Osteocyte (in vitro differentiated cells): ENCODE data around the gene GGA2. TPM values are rescaled to one million over a fixed set of nuclear protein-coding genes. Genes with fewer than 3 reads are reported as not detected.

Experiments used
- DNase-seq: peaks from one replicate; pipeline ENCODE4 v3.0.0; 2021; ENCODE audit warnings: mixed read lengths; ENCODE audit not compliant: unreplicated experiment; ENCODE audit errors: extremely low spot score
- H3K27ac Mint-ChIP-seq: one replicate; pipeline ENCODE4 v1.8.0; 2021; ENCODE audit warnings: mild to moderate bottlenecking, mixed read lengths; ENCODE audit not compliant: unreplicated experiment
- H3K27me3 Mint-ChIP-seq: one replicate; pipeline ENCODE4 v1.8.0; 2021; ENCODE audit warnings: mixed read lengths; ENCODE audit not compliant: unreplicated experiment
- H3K36me3 Mint-ChIP-seq: one replicate; pipeline ENCODE4 v1.8.0; 2021; ENCODE audit warnings: mixed read lengths; ENCODE audit not compliant: unreplicated experiment
- H3K4me1 Mint-ChIP-seq: one replicate; pipeline ENCODE4 v1.8.0; 2021; ENCODE audit warnings: mixed read lengths; ENCODE audit not compliant: unreplicated experiment
- H3K4me3 Mint-ChIP-seq: one replicate; pipeline ENCODE4 v1.8.0; 2021; ENCODE audit warnings: mild to moderate bottlenecking, moderate library complexity, mixed read lengths; ENCODE audit not compliant: unreplicated experiment
- H3K9me3 Mint-ChIP-seq: one replicate; pipeline ENCODE4 v1.8.0; 2021; ENCODE audit warnings: mixed read lengths; ENCODE audit not compliant: unreplicated experiment
- CTCF ChIP-seq: fragments of 200-600 bp; sonication (generic); IDR thresholded peaks from 2 replicates; pipeline ENCODE4 v1.5.0; 2021; ENCODE audit warnings: antibody characterized with exemption, mild to moderate bottlenecking, moderate library complexity
- total RNA-seq: library from RNA; stranded (reverse); gene quantifications from 2 replicates; pipeline ENCODE4 v1.2.1, GENCODE V29; 2021

The GGA2 gene
- total RNA-seq, 1 donor from 2014 or later: 59.7 TPM

- peaks cover 19% of the 10 kb centered on the region for H3K36me3 Mint-ChIP-seq
- H3K27ac Mint-ChIP-seq: no peak overlapping the region
- DNase-seq: no peak
- H3K4me1 Mint-ChIP-seq: peaks cover 2% of the 10 kb centered on the region
- H3K4me3 Mint-ChIP-seq: no peak overlapping the region
- TF ChIP-seq CTCF: no peak
- H3K9me3 Mint-ChIP-seq: no peaks in the 10 kb centered on the region
- H3K27me3 Mint-ChIP-seq: no peaks in the 10 kb centered on the region
Measured at GRCh38 chr16:23539984-23540816, 29.9 kb upstream of the GGA2 start.

GRCh38 chr16:23538919-23539278, 28.6 kb upstream of the GGA2 start:
- no peak for DNase-seq
- Mint-ChIP-seq H3K36me3 (peaks cover 21% of the 10 kb centered on the region), H3K4me1 (peaks cover 2% of the 10 kb centered on the region), H3K4me3 (no peak overlapping the region), H3K9me3 (no peaks in the 10 kb centered on the region), H3K27ac (peak overlapping the region; percentile 52), H3K27me3 (no peaks in the 10 kb centered on the region)
- TF ChIP-seq CTCF: no peak

GRCh38 chr16:23537390-23537789, 27.1 kb upstream of the GGA2 start:
- Mint-ChIP-seq H3K36me3 (peaks cover 17% of the 10 kb centered on the region), H3K4me3 (no peak overlapping the region), H3K27ac (no peak overlapping the region), H3K9me3 (no peaks in the 10 kb centered on the region), H3K27me3 (no peaks in the 10 kb centered on the region), H3K4me1 (peaks cover 2% of the 10 kb centered on the region)
- DNase-seq: no peak
- no peak for TF ChIP-seq CTCF

GRCh38 chr16:23535901-23536300, 25.6 kb upstream of the GGA2 start:
- H3K36me3 Mint-ChIP-seq: peaks cover 18% of the 10 kb centered on the region
- H3K27ac Mint-ChIP-seq: no peak overlapping the region
- DNase-seq: no peak

More at GRCh38 chr16:23535901-23536300, 25.6 kb upstream of the GGA2 start:
- no peak overlapping the region for H3K4me3 Mint-ChIP-seq
- TF ChIP-seq CTCF: no peak
- no peaks in the 10 kb centered on the region for H3K27me3 Mint-ChIP-seq
- H3K4me1 Mint-ChIP-seq: peaks cover 2% of the 10 kb centered on the region
- H3K9me3 Mint-ChIP-seq: no peaks in the 10 kb centered on the region
